Measurements from ENCODE around the gene RXFP2.

Gene RXFP2

GRCh38 chr13:31818236-31818635, 78.9 kb downstream of the RXFP2 start:
- DNase-seq (ENCODE audit: insufficient read length, low spot score) (no peak), FAIRE-seq (no peak)

- FAIRE-seq (no peak), DNase-seq (ENCODE audit: insufficient read length, low spot score) (no peak)
Observed at GRCh38 chr13:31824705-31825517, 85.6 kb downstream of the RXFP2 start.

GRCh38 chr13:31826521-31826920, 87.2 kb downstream of the RXFP2 start:
- FAIRE-seq = no peak
- DNase-seq (ENCODE audit: insufficient read length, low spot score) = no peak

GRCh38 chr13:31827707-31828106, 88.4 kb downstream of the RXFP2 start:
- DNase-seq (ENCODE audit: insufficient read length, low spot score) (no peak), FAIRE-seq (no peak)

- FAIRE-seq (no peak), DNase-seq (ENCODE audit: insufficient read length, low spot score) (no peak)
Observed at GRCh38 chr13:31835932-31836331, 96.6 kb downstream of the RXFP2 start.

DNA sequence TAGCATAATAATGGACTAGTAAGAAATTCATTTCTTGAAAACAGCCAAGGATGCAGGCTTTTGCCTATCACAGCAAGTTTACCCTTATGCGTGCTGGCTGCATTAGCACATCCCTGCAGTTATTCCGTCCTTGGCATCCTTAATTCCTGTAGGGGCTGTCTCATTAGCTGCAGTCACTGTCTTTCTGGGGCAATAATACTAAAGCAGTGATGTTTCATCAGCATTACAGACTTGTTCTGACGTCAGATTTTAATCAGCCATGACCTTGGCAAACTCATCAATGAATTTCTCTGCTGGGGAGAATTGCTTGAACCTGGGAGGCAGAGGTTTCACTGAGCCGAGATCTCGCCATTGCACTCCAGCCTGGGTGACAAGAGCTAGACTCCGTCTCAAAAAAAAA, 103.7 kb downstream of the RXFP2 start:
- FAIRE-seq (no peak), DNase-seq (ENCODE audit: insufficient read length, low spot score) (no peak)

DNA sequence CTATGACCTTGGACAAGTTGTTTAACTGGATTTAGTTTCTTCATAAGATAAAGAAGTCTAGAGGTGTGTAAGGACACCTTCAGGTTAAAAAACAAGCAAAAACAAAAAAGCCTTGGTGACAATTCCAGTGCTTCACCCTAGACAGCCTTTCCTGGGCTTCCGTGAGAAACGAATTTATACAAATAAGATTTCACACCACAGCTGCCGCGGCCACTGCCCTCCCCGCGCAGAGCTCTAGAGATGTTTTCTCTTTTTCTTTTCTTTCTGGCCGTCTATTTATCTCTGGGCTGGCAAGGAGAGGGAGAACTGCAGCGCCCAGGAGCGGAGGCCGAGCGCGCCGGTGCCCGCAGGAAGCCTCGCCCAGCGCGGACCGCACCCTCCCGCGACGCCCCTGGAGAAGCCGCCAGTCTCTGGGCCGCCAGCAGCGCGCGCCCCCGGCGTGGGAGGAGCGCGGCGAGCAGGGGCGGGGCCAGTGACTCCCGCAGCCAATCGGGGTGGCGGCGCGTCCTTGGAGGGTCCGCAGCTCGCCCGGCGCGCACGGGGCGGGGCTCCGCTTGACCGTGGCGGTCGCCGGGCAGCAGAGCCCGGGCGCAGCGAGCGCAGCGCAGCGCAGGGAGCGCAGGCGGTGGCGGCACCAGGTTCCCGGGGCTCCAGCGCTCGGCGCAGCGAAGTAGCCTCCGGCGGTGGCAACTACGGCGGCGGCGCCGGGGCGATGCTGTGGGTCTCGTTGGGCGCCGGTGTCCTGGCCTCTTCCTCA, 107.0 kb downstream of the RXFP2 start:
- FAIRE-seq (no peak), DNase-seq (ENCODE audit: insufficient read length, low spot score) (peak; percentile 63)

GRCh38 chr13:31846961-31847752, 107.8 kb downstream of the RXFP2 start:
- no peak for FAIRE-seq
- DNase-seq (ENCODE audit: insufficient read length, low spot score) = peak; percentile 5

DNA sequence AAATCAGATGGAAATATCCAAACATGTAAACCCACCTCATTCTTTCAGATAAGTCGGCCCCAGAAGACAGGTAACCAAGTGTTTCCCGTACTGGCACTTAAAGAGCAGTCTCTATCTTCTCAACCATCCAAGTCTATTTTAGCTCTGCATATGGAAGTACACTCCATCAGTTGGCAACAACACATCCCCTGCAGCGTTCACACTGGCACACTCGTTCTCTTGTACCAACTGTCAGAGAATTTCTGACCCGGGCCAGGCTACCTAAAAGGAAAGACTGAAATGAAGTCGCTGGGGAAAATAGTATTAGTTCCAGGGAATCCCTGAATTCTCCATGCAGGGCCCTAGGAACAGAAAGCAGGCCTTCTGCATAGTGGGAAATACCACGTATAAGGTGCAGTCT, 109.3 kb downstream of the RXFP2 start:
- FAIRE-seq = no peak
- DNase-seq (ENCODE audit: insufficient read length, low spot score) = no peak

GRCh38 chr13:31849206-31849605, 109.9 kb downstream of the RXFP2 start:
- no peak for FAIRE-seq
- no peak for DNase-seq (ENCODE audit: insufficient read length, low spot score)

DNA sequence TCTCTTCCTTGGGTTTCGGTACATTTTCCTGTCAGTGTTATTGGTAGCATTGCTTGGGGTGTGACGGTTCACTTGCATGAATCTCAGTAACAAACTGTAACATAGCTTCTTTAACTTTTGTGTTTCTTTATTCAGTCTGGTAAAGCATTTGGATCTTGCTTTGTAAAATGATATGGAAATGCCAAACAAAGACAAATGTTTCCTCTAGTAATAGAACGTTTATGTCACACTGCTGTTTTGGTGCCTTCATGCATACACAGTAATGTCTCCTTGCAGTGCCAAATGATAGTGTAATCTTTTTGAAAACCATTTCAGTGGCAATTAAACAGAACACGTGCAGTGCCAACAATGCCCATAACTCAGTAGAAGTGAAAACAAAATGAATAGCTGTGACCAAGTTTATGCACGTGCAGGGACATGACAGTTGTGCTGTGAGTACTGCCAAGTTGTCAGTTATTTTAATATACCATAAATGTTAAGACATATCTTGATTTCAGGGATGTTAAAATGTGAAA, 110.8 kb downstream of the RXFP2 start:
- DNase-seq (ENCODE audit: insufficient read length, low spot score) (no peak), FAIRE-seq (no peak)

DNA sequence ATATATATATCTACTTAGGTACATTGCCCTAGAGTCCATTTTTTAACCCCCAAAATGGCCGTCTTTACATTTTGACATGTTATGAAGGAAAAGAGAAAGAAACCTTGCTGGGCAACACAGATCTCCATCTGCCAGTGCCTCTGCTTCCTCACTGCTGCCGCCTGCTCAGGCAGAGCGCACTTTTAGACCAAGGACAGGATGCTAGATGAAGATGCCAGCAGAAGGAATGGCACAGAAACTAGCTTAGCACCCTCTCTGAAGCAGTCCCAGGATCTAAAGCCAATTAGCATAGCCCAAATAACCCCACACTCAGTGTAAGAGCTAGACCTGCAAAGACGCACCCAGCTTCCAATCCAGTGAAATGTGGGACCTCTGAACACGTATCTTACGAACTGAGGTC, 111.9 kb downstream of the RXFP2 start:
- no peak for DNase-seq (ENCODE audit: insufficient read length, low spot score)
- FAIRE-seq = no peak

Measured in HTR-8/SVneo (cell line).